ENCODE measurements around the gene EHD1. TPM values are rescaled to one million over a fixed set of nuclear protein-coding genes. Genes with fewer than 3 reads are reported as not detected.

The EHD1 gene
- total RNA-seq = 106 TPM in 2 replicates

- intact Hi-C loops (cut with micrococcal nuclease) = loop anchor here (1.0 to 10.0 kb wide), 5 partner anchors 19 to 134 kb away; partner anchors contain the start of genes ATG2A, PPP2R5B, RASGRP2 and SF1
Measured at GRCh38 chr11:64878494-64879243, at the start of gene EHD1. Gene EHD1 (minus strand): TSS chr11:64878621. CDS start chr11:64878464, 157 bp downstream.

GRCh38 chr11:64926689-64927088 is 48.3 kb upstream of the EHD1 start:
- intact Hi-C loops (cut with micrococcal nuclease) = no loop called here

GRCh38 chr11:64925536-64926436 is 47.4 kb upstream of the EHD1 start:
- intact Hi-C loops (cut with micrococcal nuclease) = loop anchor here (2.0 kb wide), 1 partner anchor 47 kb away; the partner anchor contains the start of gene EHD1

- intact Hi-C loops (cut with micrococcal nuclease) = loop anchor here (1.0 to 5.0 kb wide), 5 partner anchors 9 to 146 kb away; partner anchors contain the start of genes ARL2, EHD1 and SNX15
Measured at GRCh38 chr11:64924910-64925284, 46.5 kb upstream of the EHD1 start.

GRCh38 chr11:64923944-64924909 is 45.8 kb upstream of the EHD1 start, which contains the start of gene PPP2R5B:
Gene PPP2R5B (plus strand): TSS chr11:64924689. CDS start chr11:64925735, 1,046 bp downstream.
- intact Hi-C loops (cut with micrococcal nuclease) = loop anchor here (1.0 to 5.0 kb wide), 5 partner anchors 8 to 145 kb away; partner anchors contain the start of genes ARL2, EHD1 and SNX15

GRCh38 chr11:64923151-64923661 is 44.8 kb upstream of the EHD1 start:
- intact Hi-C loops (cut with micrococcal nuclease) = loop anchor here (5.0 kb wide), 1 partner anchor 89 kb away; the partner anchor contains the start of gene ARL2

- intact Hi-C loops (cut with micrococcal nuclease) = loop anchor here (5.0 kb wide), 1 partner anchor 91 kb away; the partner anchor contains the start of gene ARL2
Measured at GRCh38 chr11:64921384-64921783, 43.0 kb upstream of the EHD1 start.

- intact Hi-C loops (cut with micrococcal nuclease) = loop anchor here (5.0 kb wide), 1 partner anchor 92 kb away; the partner anchor contains the start of gene ARL2
Measured at GRCh38 chr11:64920124-64920523, 41.7 kb upstream of the EHD1 start.

GRCh38 chr11:64919627-64920026 is 41.2 kb upstream of the EHD1 start:
- intact Hi-C loops (cut with micrococcal nuclease) = loop anchor here (5.0 kb wide), 3 partner anchors 93 to 193 kb away; partner anchors contain the start of genes ARL2, CDCA5, TM7SF2 and ZFPL1

- intact Hi-C loops (cut with micrococcal nuclease) = loop anchor here (5.0 kb wide), 2 partner anchors 164 to 194 kb away; partner anchors contain the start of genes CDCA5, TM7SF2 and ZFPL1
Measured at GRCh38 chr11:64918017-64918416, 39.6 kb upstream of the EHD1 start.

GRCh38 chr11:64917663-64917995 is 39.2 kb upstream of the EHD1 start:
- intact Hi-C loops (cut with micrococcal nuclease) = loop anchor here (1.0 to 5.0 kb wide), 7 partner anchors 39 to 195 kb away; partner anchors contain the start of genes CDCA5, EHD1, SAC3D1 and SF1

GRCh38 chr11:64916775-64917662 is 38.6 kb upstream of the EHD1 start, which contains the start of gene ATG2A:
Gene ATG2A (minus strand): TSS chr11:64917209. CDS start chr11:64917135, 74 bp downstream.
- intact Hi-C loops (cut with micrococcal nuclease) = loop anchor here (1.0 to 5.0 kb wide), 8 partner anchors 7 to 195 kb away; partner anchors contain the start of genes CDCA5, EHD1, PPP2R5B and SAC3D1

- intact Hi-C loops (cut with micrococcal nuclease) = loop anchor here (1.0 to 5.0 kb wide), 5 partner anchors 8 to 196 kb away; partner anchors contain the start of genes CDCA5, EHD1, PPP2R5B and TM7SF2
Measured at GRCh38 chr11:64916040-64916774, 37.8 kb upstream of the EHD1 start.

GRCh38 chr11:64915376-64915887 is 37.0 kb upstream of the EHD1 start:
- intact Hi-C loops (cut with micrococcal nuclease) = loop anchor here (5.0 kb wide), 2 partner anchors 167 to 197 kb away; partner anchors contain the start of genes CDCA5, TM7SF2 and ZFPL1

- intact Hi-C loops (cut with micrococcal nuclease) = no loop called here
Measured at GRCh38 chr11:64914123-64914522, 35.7 kb upstream of the EHD1 start.

- intact Hi-C loops (cut with micrococcal nuclease) = no loop called here
Measured at GRCh38 chr11:64913171-64913727, 34.8 kb upstream of the EHD1 start.

GRCh38 chr11:64911689-64912088 is 33.3 kb upstream of the EHD1 start:
- intact Hi-C loops (cut with micrococcal nuclease) = no loop called here
